HCEC 1CT (cell line): ENCODE data around the gene GLIS1.

ENCODE experiments used
- DNase-seq: peaks from one replicate; pipeline ENCODE4 v3.0.0-alpha.2; 2017

The GLIS1 gene

DNA sequence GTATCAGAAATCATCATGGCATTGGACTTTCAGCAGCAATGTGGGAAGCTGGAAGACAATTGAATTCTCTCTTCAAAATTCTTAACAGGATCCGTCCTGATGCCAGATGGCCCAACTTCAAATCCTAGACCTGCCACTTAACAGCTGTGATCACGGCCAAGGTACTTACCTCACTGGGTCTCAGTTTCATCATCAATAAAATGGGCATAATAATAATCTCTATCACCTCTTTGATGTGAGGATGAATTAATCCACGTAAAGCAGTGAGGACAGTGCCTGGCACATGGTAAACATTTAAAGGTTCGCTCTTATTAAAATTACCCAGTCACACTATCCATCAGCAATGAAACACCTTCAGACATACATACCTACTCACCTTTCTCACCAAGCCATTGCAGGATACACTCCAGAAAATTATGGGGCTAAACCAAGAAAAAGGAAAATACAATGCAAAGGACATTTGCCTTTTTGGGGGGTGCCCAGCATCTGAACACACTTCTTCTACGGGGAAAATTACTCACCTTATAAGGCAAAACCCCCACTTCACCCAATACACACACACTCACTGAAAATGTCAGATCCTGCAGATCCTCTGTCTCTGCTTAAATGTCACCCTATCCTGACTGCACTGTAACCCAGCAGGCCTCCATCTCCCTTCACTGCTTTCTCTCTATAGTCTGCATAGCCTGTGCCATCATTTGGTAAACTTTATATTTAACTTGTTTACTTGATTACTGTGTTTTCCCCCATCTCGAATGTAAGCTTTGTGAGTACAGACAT is 21.7 kb downstream of the GLIS1 start:
- DNase-seq, result no peak

- DNase-seq, result no peak
Measured at GRCh38 chr1:53716150-53716549, 22.8 kb downstream of the GLIS1 start.

- peak; percentile 21 for DNase-seq
Measured at GRCh38 chr1:53715478-53715877, 23.5 kb downstream of the GLIS1 start.

DNA sequence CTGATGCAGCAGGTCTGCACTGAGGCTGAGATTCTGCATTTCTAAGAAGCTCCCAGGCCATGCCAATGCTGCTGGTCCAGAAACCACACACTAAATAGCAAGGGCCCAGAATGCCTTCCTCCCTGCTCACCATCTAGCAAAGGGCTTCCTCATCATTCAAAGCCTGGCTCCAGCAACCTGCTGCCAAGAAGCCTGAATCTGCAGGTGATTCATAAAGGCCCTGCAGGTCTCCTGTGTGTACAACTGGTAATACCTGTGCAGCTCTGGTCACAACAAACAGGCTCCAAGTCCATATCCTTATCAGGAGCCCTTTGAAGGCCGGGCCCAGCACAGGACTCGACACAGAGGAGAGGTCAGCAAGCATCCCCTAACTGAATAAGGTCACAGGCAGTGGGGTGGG is 26.7 kb downstream of the GLIS1 start:
- DNase-seq, result no peak

DNA sequence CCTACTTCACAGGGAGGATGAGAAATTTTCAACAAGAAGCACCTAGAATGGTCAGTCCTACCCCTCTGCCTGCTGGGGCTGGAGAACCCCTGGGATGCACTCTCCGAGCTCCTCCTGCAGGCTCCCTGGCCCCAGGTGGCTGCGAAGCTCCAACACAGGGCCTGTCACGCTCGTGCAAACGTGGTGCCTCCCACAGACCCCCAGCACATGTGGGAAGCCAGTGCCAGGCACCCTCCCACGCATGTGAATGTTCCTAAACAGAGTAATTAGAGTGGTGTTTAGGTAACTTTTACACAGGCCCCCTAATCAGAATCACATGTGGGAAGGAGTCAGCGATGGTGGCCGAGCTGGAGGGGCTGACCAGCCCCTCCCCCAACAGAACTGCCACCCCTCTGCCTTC is 28.4 kb downstream of the GLIS1 start:
- DNase-seq, result no peak

GRCh38 chr1:53708687-53709086 is 30.3 kb downstream of the GLIS1 start:
- DNase-seq, result no peak

DNA sequence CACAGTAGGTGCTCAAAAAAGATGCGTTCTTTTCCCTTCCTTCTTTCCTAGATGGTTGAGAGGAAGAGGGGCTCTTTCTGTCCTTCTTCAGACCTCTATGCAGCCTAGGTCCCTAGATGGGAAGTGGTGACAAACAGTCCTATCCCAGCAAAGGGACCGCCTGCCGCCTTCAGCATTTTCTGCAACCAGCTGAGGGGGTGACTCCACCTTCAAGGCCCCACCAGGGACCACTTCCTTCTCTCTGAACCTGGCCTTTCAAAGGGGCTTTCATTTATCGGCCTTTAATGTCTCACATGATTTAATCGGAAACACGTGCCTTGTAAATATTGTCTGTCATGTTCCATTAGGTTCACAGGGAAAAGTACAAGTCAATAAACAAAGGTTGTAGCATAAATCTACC is 32.6 kb downstream of the GLIS1 start:
- no peak for DNase-seq

DNA sequence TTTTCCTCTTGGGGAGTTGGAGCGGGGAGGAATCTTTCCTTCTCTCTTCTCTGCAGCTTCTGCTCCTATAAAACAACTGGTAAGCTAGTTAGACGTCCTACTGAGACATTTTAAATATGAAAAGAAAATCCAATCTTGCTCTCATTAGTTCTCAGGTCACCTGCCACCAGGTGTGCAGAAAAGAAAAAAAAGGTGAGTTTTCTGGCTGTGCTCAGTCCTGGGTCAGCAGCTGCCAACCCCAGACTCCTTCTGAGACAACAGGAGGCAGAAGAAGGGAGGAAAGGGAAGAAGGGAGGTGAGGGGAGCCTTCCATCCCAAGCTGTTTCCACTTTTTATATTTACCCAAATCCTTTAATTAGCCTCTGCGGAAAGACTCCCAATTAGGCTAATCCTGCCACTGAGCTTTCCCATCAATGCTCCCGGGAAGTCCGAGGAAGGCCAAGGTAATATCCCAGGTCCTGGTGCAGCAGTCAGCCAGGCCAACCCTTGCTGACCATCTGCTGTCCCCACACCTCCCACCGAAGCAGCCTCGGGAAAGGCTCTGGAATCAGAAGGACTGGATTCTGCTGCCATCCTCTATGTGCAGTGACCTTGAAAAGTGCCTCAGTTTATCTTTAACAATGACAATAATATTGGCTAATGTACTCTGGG is 33.4 kb downstream of the GLIS1 start:
- DNase-seq, result no peak

DNA sequence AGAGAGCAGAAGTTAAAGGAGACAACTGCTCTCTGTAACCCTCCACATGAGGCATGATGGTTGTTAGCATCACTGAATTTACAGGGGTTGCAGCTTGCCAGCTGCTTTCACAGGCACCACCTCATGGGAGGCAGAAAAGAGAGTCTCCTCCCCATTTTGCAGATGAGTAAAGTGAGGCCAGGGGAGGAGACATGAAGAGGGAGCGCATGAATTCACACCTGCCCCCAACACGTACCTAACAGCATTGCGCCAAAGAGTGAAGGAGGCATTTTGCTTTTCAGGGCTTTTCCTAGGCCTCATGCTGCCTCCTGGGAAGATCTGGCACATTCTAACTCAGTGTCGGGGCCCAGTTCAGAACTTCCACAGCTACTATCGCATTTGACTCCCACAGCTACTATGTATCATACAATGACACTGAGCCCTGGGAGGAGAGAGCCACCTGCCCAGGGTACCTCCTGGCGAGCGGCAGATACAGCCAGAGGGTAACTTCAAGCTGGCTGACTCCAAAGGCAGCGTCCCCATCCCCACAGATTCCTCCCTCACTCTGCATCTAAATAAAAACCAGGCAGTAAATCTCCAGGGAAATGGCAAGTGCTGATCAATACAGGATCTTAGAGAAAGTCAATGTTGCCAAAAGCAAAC is 34.0 kb downstream of the GLIS1 start:
- no peak for DNase-seq

DNA sequence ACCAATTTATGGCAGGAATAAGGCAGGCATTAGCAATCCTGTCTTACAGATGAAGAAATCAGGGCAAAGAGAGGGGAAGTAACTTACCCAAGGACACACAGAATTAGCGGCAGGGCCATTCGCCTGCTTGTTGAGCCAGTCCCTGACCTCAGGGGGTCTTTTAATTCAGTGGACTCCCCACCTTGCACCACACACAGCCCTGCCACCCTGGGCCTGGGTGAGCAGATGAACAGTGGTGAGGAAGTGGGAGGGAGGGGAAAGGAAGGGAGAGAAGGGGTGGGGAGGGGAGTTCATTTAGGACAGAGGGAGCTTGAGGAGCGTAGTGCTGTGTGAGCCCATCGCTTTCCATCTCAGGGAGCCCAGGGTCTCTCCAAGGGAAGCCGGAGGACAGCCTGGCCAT is 34.7 kb downstream of the GLIS1 start:
- no peak for DNase-seq

- DNase-seq, result no peak
Measured at GRCh38 chr1:53703174-53703573, 35.8 kb downstream of the GLIS1 start.

- no peak for DNase-seq
Measured at GRCh38 chr1:53702341-53702740, 36.6 kb downstream of the GLIS1 start.

- no peak for DNase-seq
Measured at GRCh38 chr1:53700776-53701175, 38.2 kb downstream of the GLIS1 start.

DNA sequence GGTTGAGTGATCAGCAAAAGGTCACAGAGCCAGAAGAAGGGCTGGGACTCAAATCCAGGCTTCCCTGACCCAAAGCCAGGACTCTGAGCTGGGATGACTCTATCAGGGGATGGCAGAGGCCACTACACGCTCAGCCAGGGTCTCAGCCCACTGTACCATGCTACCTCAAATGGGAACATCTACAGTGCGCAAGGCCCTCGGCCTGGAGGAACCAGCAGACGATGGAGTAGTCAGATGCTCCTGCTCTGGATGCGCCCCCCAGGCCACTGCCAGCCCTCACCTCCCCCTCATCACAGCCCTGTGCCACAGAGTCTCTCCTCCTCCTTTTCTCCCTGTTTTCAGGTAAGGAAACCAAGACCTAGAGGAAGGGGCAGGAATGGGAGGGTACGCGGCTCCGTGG is 39.0 kb downstream of the GLIS1 start:
- no peak for DNase-seq

- DNase-seq, result no peak
Measured at GRCh38 chr1:53698384-53698980, 40.5 kb downstream of the GLIS1 start.

- no peak for DNase-seq
Measured at GRCh38 chr1:53697721-53698383, 41.1 kb downstream of the GLIS1 start.

DNA sequence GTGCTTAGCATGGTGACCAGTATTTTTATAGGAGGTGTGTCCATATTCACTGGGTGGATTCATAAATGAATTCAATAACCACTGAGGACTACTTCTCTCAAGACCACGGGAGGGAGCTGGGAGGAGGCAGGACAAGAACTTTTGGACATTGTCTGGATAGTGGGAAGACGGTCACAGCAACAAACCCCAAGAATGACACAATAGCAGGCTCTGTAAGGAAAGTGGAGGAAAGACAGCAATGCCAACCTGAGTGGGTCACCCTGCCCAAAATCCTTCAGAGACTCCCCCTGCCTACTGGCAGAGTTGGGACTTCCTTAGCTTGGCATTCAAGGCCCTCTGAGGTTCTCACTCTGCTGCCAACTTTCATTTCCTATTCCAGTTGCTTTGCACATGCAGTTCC is 42.0 kb downstream of the GLIS1 start:
- no peak for DNase-seq

- DNase-seq, result no peak
Measured at GRCh38 chr1:53696571-53696970, 42.4 kb downstream of the GLIS1 start.

DNA sequence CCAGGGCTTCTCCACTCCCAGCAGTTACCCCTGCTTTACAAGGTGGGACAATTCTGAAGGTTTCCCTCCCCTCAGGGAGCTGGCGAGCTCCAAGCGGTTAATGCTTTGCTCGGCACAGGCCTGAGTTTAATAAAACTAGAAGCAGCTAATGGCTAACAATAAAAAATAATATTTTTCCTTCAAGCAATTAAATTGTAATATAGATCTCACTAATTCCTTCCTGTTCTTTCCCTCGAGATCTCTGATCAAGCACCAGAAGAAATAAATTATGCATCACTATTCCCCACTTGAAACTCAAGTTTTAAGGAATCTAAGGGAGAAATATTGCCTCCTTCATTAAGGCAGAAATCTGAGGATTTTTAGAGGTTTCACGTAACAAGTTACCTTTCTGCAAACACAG is 42.9 kb downstream of the GLIS1 start:
- DNase-seq, result no peak

DNA sequence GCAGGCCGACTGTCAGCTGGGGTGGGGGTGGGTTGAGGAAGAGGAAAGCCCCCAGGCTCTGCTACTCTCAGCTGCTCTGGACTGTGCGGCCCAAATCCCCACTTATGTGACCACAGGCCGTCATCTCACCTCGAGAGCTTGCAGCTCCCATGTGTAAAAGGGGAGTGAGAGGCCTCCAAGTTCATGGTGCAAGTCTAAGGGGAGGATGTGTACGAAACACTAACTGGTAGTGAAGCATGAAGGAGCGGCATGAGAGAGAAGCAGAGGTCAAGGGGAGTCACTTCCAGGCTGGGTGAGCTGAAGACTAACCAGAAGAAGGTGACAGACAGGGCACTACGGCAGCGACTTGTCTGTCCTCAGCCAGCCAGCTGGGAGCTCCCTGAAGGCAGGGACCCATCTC is 43.8 kb downstream of the GLIS1 start:
- no peak for DNase-seq

GRCh38 chr1:53694718-53695091 is 44.3 kb downstream of the GLIS1 start:
- DNase-seq, result no peak

DNA sequence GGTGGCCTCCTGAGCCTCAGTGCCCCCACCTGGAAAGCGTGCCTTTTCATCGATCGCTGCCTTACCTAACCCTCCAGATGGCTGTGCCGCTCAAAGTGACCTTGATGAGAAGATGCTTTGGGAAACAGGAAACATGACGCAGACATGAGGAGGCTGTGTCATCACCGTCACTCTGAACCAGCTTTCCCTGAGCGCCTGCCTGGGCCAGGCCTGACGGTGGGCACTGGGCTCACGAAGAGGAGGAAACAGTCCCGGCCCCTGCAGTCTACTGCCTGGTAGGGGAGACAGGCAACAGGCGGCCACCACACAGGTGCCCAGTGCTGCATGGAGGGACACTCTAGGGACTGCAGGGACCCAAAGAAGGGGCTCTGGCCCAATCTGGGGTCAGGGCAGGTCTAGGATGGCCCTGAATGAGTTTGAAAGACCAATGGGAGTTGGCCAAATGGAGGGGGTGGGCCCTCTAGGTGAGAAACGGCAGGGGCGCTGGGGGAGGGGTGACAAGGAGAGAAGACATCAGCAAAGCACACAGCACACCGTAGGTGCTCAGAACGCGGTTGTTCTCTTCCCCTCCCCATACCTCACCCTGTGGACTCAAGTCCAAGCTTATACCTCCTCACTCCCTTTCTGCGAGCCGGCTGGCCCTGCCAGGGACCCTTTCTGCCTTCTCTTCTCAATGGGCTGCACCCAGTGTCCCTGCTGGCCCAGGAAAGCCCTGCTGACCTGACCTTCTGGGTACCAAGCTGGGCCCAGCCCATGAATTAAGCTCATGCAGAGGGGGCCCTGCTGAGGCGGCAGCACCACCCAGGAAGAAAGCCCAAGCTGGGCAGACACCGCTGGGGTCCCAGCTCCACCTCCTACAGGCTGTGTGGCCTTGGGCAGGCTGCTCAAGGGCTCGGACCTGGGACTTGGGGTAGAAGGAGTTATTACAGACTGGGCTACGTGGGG is 44.9 kb downstream of the GLIS1 start:
- DNase-seq, result no peak
